Measurements from ENCODE around the gene MED13. TPM values are rescaled to one million over a fixed set of nuclear protein-coding genes. Genes with fewer than 3 reads are reported as not detected.

Gene MED13
- polyA plus RNA-seq, 1 of the 3 experiments (the other 2 are of a cell fraction) = 6.3 TPM

DNA sequence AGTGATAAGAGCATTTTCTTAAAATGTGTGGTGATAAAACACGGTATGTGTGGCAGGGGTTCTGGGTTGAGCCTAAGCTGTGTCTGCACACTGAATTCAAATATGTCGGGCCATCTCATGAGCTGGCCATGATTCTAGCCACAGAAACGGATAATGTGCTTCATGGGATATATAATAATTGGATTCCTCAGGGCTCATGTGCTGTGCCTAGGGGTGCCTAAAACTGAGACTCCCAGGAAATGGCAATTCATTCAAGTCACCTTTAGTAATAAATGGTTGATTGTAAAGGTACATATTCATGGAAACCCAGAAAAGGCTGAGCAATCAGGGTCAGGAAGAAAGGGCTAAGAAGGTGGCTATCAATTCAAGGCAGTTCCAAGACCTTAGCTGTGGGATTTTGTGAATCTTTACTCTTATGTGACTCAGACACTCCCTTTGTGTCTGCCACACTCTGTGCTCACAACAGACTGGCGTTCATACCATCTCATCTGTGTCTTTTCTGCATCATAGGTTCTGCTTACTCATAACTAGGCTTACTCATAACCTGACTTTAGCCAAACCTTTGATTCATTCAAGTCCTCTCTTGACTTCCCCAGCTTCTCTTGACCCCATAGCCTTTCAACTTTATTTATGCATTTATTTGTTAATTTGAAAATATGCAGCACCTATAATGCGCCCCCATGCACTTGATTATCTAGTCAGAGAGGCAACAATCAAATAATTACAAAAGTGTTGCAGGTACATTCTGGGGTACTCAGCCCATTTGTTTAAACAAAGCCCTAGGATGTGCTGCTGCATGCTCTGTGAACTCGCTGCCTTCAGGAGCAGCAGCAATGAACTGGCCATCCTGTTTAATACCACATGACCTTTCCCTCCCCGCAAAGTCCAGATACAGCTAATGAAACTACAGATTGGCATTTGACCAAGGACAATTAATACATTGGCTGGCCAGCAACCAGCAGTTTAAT lies 28.4 kb upstream of the MED13 start:
- H3F3A ChIP-seq (replicated peaks; ENCODE audit: insufficient read depth) = peaks cover 14% of the 10 kb centered on the region
- CTCF ChIA-PET = interaction anchor here (0.9 to 7.5 kb wide), 3 partner anchors 17 to 119 kb away, joined by 3 to 44 read pairs (median 7); no protein-coding TSS in a partner anchor
- no peaks in the 10 kb centered on the region for H3K79me2 ChIP-seq (ENCODE audit: insufficient read depth)
- no peaks in the 10 kb centered on the region for H3K27me3 ChIP-seq (ENCODE audit: insufficient read depth)
- H3K9me2 ChIP-seq = no peaks in the 10 kb centered on the region
- H3K4me1 ChIP-seq (ENCODE audit: control insufficient read depth in 1 of 2, insufficient read depth in 2 of 2, low read depth in 1 of 2, low read length in 1 of 2) = peaks cover 8 to 11% of the 10 kb centered on the region in 2 experiments; a peak in 3 of 4 replicates
- POLR2A ChIA-PET = interaction anchor here (0.5 to 2.1 kb wide), 2 partner anchors 16 to 230 kb away, joined by 3 to 7 read pairs; partner anchors contain the start of gene BRIP1
- no peak overlapping the region for H3K9ac ChIP-seq
- WGBS (ENCODE audit: low lambda C conversion rate) = 48% methylated on average over 7 of the region's 7 CpGs
- H2AFZ ChIP-seq (ENCODE audit: low read depth) = 0 out of 2 replicates have a peak overlapping the region, but pooled peaks have one; percentile 2
- no peaks in the 10 kb centered on the region for H3K36me3 ChIP-seq (replicated peaks in 1 of 2; ENCODE audit: control insufficient read depth in 1 of 2, insufficient read depth in 2 of 2, low read length in 1 of 2)
- no peaks in the 10 kb centered on the region for H4K20me1 ChIP-seq (ENCODE audit: insufficient read depth)
- no peak for TF ChIP-seq YY1 (IDR thresholded peaks at IDR 0.05; ENCODE audit: low read depth)
- TF ChIP-seq RXRA (IDR thresholded peaks at IDR 0.05; ENCODE audit: borderline replicate concordance, low read depth) = peak; percentile 35; the same call in 1 of the 2 replicates
- no peak for TF ChIP-seq NRF1 (IDR thresholded peaks at IDR 0.05; ENCODE audit: low read depth, low read length)
- peak; percentile 66; the same call in 1 of the 2 replicates for TF ChIP-seq RCOR1 (IDR thresholded peaks at IDR 0.05; ENCODE audit: low read length)
- no peak; the same call in 1 of the 2 replicates for TF ChIP-seq POLR2AphosphoS5 (IDR thresholded peaks at IDR 0.05; ENCODE audit: low read depth, low read length)
- no peak for TF ChIP-seq ELF1 (IDR thresholded peaks at IDR 0.05)
- TF ChIP-seq, protein P1, sequence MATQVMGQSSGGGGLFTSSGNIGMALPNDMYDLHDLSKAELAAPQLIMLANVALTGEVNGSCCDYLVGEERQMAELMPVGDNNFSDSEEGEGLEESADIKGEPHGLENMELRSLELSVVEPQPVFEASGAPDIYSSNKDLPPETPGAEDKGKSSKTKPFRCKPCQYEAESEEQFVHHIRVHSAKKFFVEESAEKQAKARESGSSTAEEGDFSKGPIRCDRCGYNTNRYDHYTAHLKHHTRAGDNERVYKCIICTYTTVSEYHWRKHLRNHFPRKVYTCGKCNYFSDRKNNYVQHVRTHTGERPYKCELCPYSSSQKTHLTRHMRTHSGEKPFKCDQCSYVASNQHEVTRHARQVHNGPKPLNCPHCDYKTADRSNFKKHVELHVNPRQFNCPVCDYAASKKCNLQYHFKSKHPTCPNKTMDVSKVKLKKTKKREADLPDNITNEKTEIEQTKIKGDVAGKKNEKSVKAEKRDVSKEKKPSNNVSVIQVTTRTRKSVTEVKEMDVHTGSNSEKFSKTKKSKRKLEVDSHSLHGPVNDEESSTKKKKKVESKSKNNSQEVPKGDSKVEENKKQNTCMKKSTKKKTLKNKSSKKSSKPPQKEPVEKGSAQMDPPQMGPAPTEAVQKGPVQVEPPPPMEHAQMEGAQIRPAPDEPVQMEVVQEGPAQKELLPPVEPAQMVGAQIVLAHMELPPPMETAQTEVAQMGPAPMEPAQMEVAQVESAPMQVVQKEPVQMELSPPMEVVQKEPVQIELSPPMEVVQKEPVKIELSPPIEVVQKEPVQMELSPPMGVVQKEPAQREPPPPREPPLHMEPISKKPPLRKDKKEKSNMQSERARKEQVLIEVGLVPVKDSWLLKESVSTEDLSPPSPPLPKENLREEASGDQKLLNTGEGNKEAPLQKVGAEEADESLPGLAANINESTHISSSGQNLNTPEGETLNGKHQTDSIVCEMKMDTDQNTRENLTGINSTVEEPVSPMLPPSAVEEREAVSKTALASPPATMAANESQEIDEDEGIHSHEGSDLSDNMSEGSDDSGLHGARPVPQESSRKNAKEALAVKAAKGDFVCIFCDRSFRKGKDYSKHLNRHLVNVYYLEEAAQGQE (IDR thresholded peaks at IDR 0.05; ENCODE audit: low read depth, low read length) = 0 out of 2 replicates have a peak, but pooled peaks have one; percentile 4
- TF ChIP-seq, protein P2, sequence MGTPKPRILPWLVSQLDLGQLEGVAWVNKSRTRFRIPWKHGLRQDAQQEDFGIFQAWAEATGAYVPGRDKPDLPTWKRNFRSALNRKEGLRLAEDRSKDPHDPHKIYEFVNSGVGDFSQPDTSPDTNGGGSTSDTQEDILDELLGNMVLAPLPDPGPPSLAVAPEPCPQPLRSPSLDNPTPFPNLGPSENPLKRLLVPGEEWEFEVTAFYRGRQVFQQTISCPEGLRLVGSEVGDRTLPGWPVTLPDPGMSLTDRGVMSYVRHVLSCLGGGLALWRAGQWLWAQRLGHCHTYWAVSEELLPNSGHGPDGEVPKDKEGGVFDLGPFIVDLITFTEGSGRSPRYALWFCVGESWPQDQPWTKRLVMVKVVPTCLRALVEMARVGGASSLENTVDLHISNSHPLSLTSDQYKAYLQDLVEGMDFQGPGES (IDR thresholded peaks at IDR 0.05; ENCODE audit: low read depth, low read length) = no peak
- peak; percentile 79 for TF ChIP-seq JUND (IDR thresholded peaks at IDR 0.05)
- peak; percentile 69 for TF ChIP-seq CHD2 (IDR thresholded peaks at IDR 0.05; ENCODE audit: low read length, partially characterized antibody)
- TF ChIP-seq, protein P3, sequence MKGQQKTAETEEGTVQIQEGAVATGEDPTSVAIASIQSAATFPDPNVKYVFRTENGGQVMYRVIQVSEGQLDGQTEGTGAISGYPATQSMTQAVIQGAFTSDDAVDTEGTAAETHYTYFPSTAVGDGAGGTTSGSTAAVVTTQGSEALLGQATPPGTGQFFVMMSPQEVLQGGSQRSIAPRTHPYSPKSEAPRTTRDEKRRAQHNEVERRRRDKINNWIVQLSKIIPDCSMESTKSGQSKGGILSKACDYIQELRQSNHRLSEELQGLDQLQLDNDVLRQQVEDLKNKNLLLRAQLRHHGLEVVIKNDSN (IDR thresholded peaks at IDR 0.05; ENCODE audit: borderline replicate concordance, low read depth) = no peak
- 0 out of 2 replicates have a peak, but pooled peaks have one; percentile 25 for TF ChIP-seq MXI1 (IDR thresholded peaks at IDR 0.05; ENCODE audit: low read depth, low read length)
- no peak for TF ChIP-seq SMC3 (IDR thresholded peaks at IDR 0.05; ENCODE audit: low read depth, low read length)
- peak; percentile 78; the same call in 1 of the 2 replicates for TF ChIP-seq TCF12 (IDR thresholded peaks at IDR 0.05)
- peak; percentile 35; the same call in 1 of the 2 replicates for TF ChIP-seq NFIC (IDR thresholded peaks at IDR 0.05; ENCODE audit: borderline replicate concordance)
- peak; percentile 14 to 21; a peak in 2 of 4 replicates for TF ChIP-seq EP300 (IDR thresholded peaks at IDR 0.05; ENCODE audit: borderline replicate concordance in 1 of 2, low read depth in 1 of 2, low read length in 1 of 2)
- peak; percentile 97 for TF ChIP-seq FOSL2 (IDR thresholded peaks at IDR 0.05; ENCODE audit: borderline replicate concordance, low read depth)
- 0 out of 4 replicates have a peak overlapping the region, but pooled peaks of 1 of the 2 experiments have one; percentile 0 for H3K4me3 ChIP-seq (ENCODE audit: low read depth in 2 of 2, low read length in 1 of 2)
- no peaks in the 10 kb centered on the region for H3K9me3 ChIP-seq
- H3K4me2 ChIP-seq = peak overlapping the region; percentile 25; the same call in 1 of the 2 replicates
- H3K27ac ChIP-seq (ENCODE audit: low read depth in 2 of 2, low read length in 1 of 2) = peak overlapping the region in 1 of 2 experiments; percentile 76; a peak in 3 of 4 replicates
- peak; percentile 59 for DNase-seq

Data from SK-N-SH (cell line).